Measurements from ENCODE around the gene TIMP3.

TIMP3 gene

GRCh38 chr22:32853662-32854061, 52.2 kb downstream of the TIMP3 start:
- no peak for TF ChIP-seq Cebpa-rat (IDR thresholded peaks at IDR 0.05)
- no peaks in the 10 kb centered on the region for H3K9me3 ChIP-seq (replicated peaks in 1 of 11)
- H3K9ac ChIP-seq: no peak overlapping the region
- H3K4me1 ChIP-seq: peaks cover 7 to 52% (median 32%) of the 10 kb centered on the region in 10 experiments; a peak in 19 of 20 replicates
- peak overlapping the region in 9 of 11 experiments; percentile 6 to 87 (median 74); a peak in 17 of 22 replicates for H3K4me2 ChIP-seq
- H3K36me3 ChIP-seq: no peaks in the 10 kb centered on the region
- no peaks in the 10 kb centered on the region for H3K27me3 ChIP-seq
- H3K4me3 ChIP-seq: no peak overlapping the region
- H4K20me1 ChIP-seq: peaks cover 0 to 7% (median 0%) of the 10 kb centered on the region in 11 experiments; a peak in 1 of 22 replicates
- H3K27ac ChIP-seq: no peak overlapping the region

GRCh38 chr22:32854351-32854804, 52.9 kb downstream of the TIMP3 start:
- no peaks in the 10 kb centered on the region for H3K36me3 ChIP-seq
- H3K27me3 ChIP-seq: no peaks in the 10 kb centered on the region
- no peaks in the 10 kb centered on the region for H3K9me3 ChIP-seq (replicated peaks in 1 of 11)
- TF ChIP-seq Cebpa-rat (IDR thresholded peaks at IDR 0.05): no peak
- H3K9ac ChIP-seq: no peak overlapping the region
- peak overlapping the region in 8 of 11 experiments; percentile 1 to 87 (median 68); a peak in 12 of 22 replicates for H3K4me2 ChIP-seq
- no peak overlapping the region for H3K27ac ChIP-seq
- H3K4me1 ChIP-seq: peaks cover 7 to 56% (median 32%) of the 10 kb centered on the region in 10 experiments; a peak in 19 of 20 replicates
- no peak overlapping the region for H3K4me3 ChIP-seq
- peaks cover 0 to 7% (median 0%) of the 10 kb centered on the region in 11 experiments; a peak in 1 of 22 replicates for H4K20me1 ChIP-seq

GRCh38 chr22:32855045-32855756, 53.7 kb downstream of the TIMP3 start:
- H3K9ac ChIP-seq: no peak overlapping the region
- peak overlapping the region in 8 of 11 experiments; percentile 1 to 87 (median 68); a peak in 11 of 22 replicates for H3K4me2 ChIP-seq
- peaks cover 7 to 56% (median 32%) of the 10 kb centered on the region in 10 experiments; a peak in 19 of 20 replicates for H3K4me1 ChIP-seq
- no peaks in the 10 kb centered on the region for H3K27me3 ChIP-seq
- peaks cover 0 to 7% (median 0%) of the 10 kb centered on the region in 11 experiments; a peak in 1 of 22 replicates for H4K20me1 ChIP-seq
- H3K27ac ChIP-seq: no peak overlapping the region
- peak in 3 of 11 experiments; percentile 7 to 72 (median 45); a peak in 4 of 22 replicates for TF ChIP-seq Cebpa-rat (IDR thresholded peaks at IDR 0.05)
- no peaks in the 10 kb centered on the region for H3K9me3 ChIP-seq (replicated peaks in 1 of 11)
- no peak overlapping the region for H3K4me3 ChIP-seq
- H3K36me3 ChIP-seq: no peaks in the 10 kb centered on the region

- no peaks in the 10 kb centered on the region for H3K36me3 ChIP-seq
- no peaks in the 10 kb centered on the region for H3K9me3 ChIP-seq (replicated peaks in 1 of 11)
These were observed 56.7 kb downstream of the TIMP3 start for GRCh38 chr22:32858121-32858703.

GRCh38 chr22:32858957-32859356, 57.5 kb downstream of the TIMP3 start:
- Histone ChIP-seq H4K20me1 (no peaks in the 10 kb centered on the region), H3K4me1 (peaks cover 0 to 25% (median 13%) of the 10 kb centered on the region in 10 experiments; a peak in 13 of 20 replicates), H3K27me3 (no peaks in the 10 kb centered on the region), H3K27ac (no peak overlapping the region), H3K4me2 (peak overlapping the region in 1 of 11 experiments; percentile 13; a peak in 1 of 22 replicates), H3K36me3 (no peaks in the 10 kb centered on the region), H3K4me3 (no peak overlapping the region), H3K9ac (no peak overlapping the region), H3K9me3 (replicated peaks in 1 of 11) (no peaks in the 10 kb centered on the region)
- TF ChIP-seq Cebpa-rat (IDR thresholded peaks at IDR 0.05): no peak

More at GRCh38 chr22:32858121-32858703, 56.7 kb downstream of the TIMP3 start:
- no peaks in the 10 kb centered on the region for H3K27me3 ChIP-seq
- H4K20me1 ChIP-seq: no peaks in the 10 kb centered on the region
- H3K4me1 ChIP-seq: peaks cover under 1 to 32% (median 20%) of the 10 kb centered on the region in 10 experiments; a peak in 19 of 20 replicates
- H3K9ac ChIP-seq: no peak overlapping the region
- peak overlapping the region in 1 of 11 experiments; percentile 13; a peak in 2 of 22 replicates for H3K4me2 ChIP-seq
- no peak overlapping the region for H3K4me3 ChIP-seq
- H3K27ac ChIP-seq: no peak overlapping the region
- no peak for TF ChIP-seq Cebpa-rat (IDR thresholded peaks at IDR 0.05)

- Histone ChIP-seq H3K9ac (no peak overlapping the region), H3K36me3 (no peaks in the 10 kb centered on the region)
These were observed 58.2 kb downstream of the TIMP3 start for GRCh38 chr22:32859743-32860142.

GRCh38 chr22:32861330-32861729, 59.8 kb downstream of the TIMP3 start:
- Histone ChIP-seq H4K20me1 (no peaks in the 10 kb centered on the region), H3K9ac (no peak overlapping the region), H3K4me1 (peaks cover 0 to 12% (median 0%) of the 10 kb centered on the region in 10 experiments; a peak in 7 of 20 replicates), H3K36me3 (no peaks in the 10 kb centered on the region), H3K27ac (no peak overlapping the region), H3K4me3 (no peak overlapping the region), H3K27me3 (no peaks in the 10 kb centered on the region), H3K4me2 (no peak overlapping the region), H3K9me3 (replicated peaks in 1 of 11) (no peaks in the 10 kb centered on the region)
- no peak for TF ChIP-seq Cebpa-rat (IDR thresholded peaks at IDR 0.05)

More at GRCh38 chr22:32859743-32860142, 58.2 kb downstream of the TIMP3 start:
- Histone ChIP-seq H3K9me3 (replicated peaks in 1 of 11) (no peaks in the 10 kb centered on the region), H3K27me3 (no peaks in the 10 kb centered on the region), H3K4me3 (no peak overlapping the region), H3K27ac (no peak overlapping the region), H4K20me1 (no peaks in the 10 kb centered on the region), H3K4me1 (peaks cover 0 to 18% (median 5%) of the 10 kb centered on the region in 10 experiments; a peak in 12 of 20 replicates), H3K4me2 (no peak overlapping the region)
- TF ChIP-seq Cebpa-rat (IDR thresholded peaks at IDR 0.05): no peak

- H3K4me2 ChIP-seq: no peak overlapping the region
- no peak overlapping the region for H3K4me3 ChIP-seq
- H3K27me3 ChIP-seq: no peaks in the 10 kb centered on the region
- no peak for TF ChIP-seq Cebpa-rat (IDR thresholded peaks at IDR 0.05)
- no peak overlapping the region for H3K9ac ChIP-seq
- no peaks in the 10 kb centered on the region for H3K9me3 ChIP-seq (replicated peaks in 1 of 11)
- H3K27ac ChIP-seq: no peak overlapping the region
- no peaks in the 10 kb centered on the region for H4K20me1 ChIP-seq
- peaks cover 0 to 12% (median 0%) of the 10 kb centered on the region in 10 experiments; a peak in 7 of 20 replicates for H3K4me1 ChIP-seq
- H3K36me3 ChIP-seq: no peaks in the 10 kb centered on the region
These were observed 60.6 kb downstream of the TIMP3 start for GRCh38 chr22:32862083-32862482.

GRCh38 chr22:32862936-32863661, 61.6 kb downstream of the TIMP3 start:
- no peak for TF ChIP-seq Cebpa-rat (IDR thresholded peaks at IDR 0.05)
- Histone ChIP-seq H3K36me3 (no peaks in the 10 kb centered on the region), H4K20me1 (no peaks in the 10 kb centered on the region), H3K4me3 (no peak overlapping the region), H3K27ac (no peak overlapping the region), H3K27me3 (no peaks in the 10 kb centered on the region), H3K4me1 (peaks cover 0 to 11% (median 0%) of the 10 kb centered on the region in 10 experiments; a peak in 7 of 20 replicates), H3K4me2 (no peak overlapping the region), H3K9me3 (replicated peaks in 1 of 11) (no peaks in the 10 kb centered on the region), H3K9ac (no peak overlapping the region)

All from BLaER1 treated with 17β-estradiol and CSF1 and Interleukin-3, amounts not matched to agents 10 nM and 100 nM (cell line).